A673 (cell line): ENCODE measurements around the gene CCDC9B. TPM values are rescaled to one million over a fixed set of nuclear protein-coding genes. Genes with fewer than 3 reads are reported as not detected.

Source experiments
- BruUV-seq: library from RNA; stranded (reverse); fragments of 400-500 nt; replicated peaks from 2 replicates; lab custom pipeline; 2021; lab: Mats Ljungman, UMichigan
- CTCF ChIA-PET: fragments of 300-600 bp; sonication (Branson Sonifier 250); formaldehyde crosslinking; loops from one replicate; lab custom pipeline; 2022; ENCODE audit warnings: antibody characterized with exemption; lab: Charles Lee
- POLR2A ChIA-PET: fragments of 300-600 bp; sonication (Branson Sonifier 250); formaldehyde crosslinking; loops from one replicate; lab custom pipeline; 2022; ENCODE audit warnings: antibody characterized with exemption; ENCODE audit not compliant: low non-redundant PET; lab: Charles Lee
- DNase-seq: peaks from one replicate; pipeline ENCODE4 v3.0.0-alpha.2; 2015; ENCODE audit warnings: low spot score
- H3K27ac ChIP-seq: fragments of 200-600 bp; sonication (generic); 2 replicates; pipeline ENCODE4 v1.5.1; 2016; ENCODE audit warnings: mixed run types, low read depth, mild to moderate bottlenecking, mixed read lengths, antibody characterized with exemption, low read length; ENCODE audit not compliant: poor library complexity, severe bottlenecking
- H3K27me3 ChIP-seq: fragments of 200-600 bp; sonication (generic); replicated peaks from 2 replicates; pipeline ENCODE4 v1.6.1; 2017; ENCODE audit warnings: mixed run types, low read depth, mild to moderate bottlenecking, mixed read lengths, antibody characterized with exemption, low read length; ENCODE audit not compliant: insufficient read depth, poor library complexity
- H3K36me3 ChIP-seq: fragments of 200-600 bp; sonication (generic); 2 replicates; pipeline ENCODE4 v1.6.1; 2016; ENCODE audit warnings: mixed run types, mild to moderate bottlenecking, mixed read lengths, antibody characterized with exemption, low read length; ENCODE audit not compliant: insufficient read depth, poor library complexity, severe bottlenecking
- H3K4me1 ChIP-seq: fragments of 200-600 bp; sonication (generic); 2 replicates; pipeline ENCODE4 v1.6.1; 2017; ENCODE audit warnings: mixed run types, mild to moderate bottlenecking, mixed read lengths, antibody characterized with exemption, low read length; ENCODE audit not compliant: insufficient read depth, poor library complexity, severe bottlenecking
- H3K4me3 ChIP-seq: fragments of 200-600 bp; sonication (generic); 2 replicates; pipeline ENCODE4 v1.5.1; 2016; ENCODE audit warnings: low read depth, mixed run types, mild to moderate bottlenecking, mixed read lengths, low read length; ENCODE audit not compliant: poor library complexity, severe bottlenecking
- H3K9me3 ChIP-seq: fragments of 200-600 bp; sonication (generic); 2 replicates; pipeline ENCODE4 v1.6.1; 2016; ENCODE audit warnings: mixed run types, low read depth, mild to moderate bottlenecking, mixed read lengths, antibody characterized with exemption, low read length; ENCODE audit not compliant: poor library complexity, severe bottlenecking
- EZH2 ChIP-seq: fragments of 200-600 bp; sonication (generic); IDR thresholded peaks from 2 replicates; pipeline ENCODE4 v1.6.1; 2017; ENCODE audit warnings: borderline replicate concordance, low read depth, mild to moderate bottlenecking, mixed read lengths, antibody characterized with exemption, low read length; ENCODE audit not compliant: poor library complexity, severe bottlenecking
- intact Hi-C: fragments of 100-400 bp; cut with micrococcal nuclease; formaldehyde crosslinking; loops from one replicate; pipeline ENCODE4 v1.10.0; 2022; ENCODE audit not compliant: unreplicated experiment
- total RNA-seq: library from RNA; stranded (reverse); gene quantifications from 2 replicates; pipeline ENCODE4 v1.2.3, GENCODE V29; 2021
- TF ChIP-seq, protein P1 (sequence below): fragments of 300-800, 200-600 bp; sonication (generic); conservative IDR thresholded peaks from 2 replicates; pipeline ENCODE4 v1.5.1; 2017; ENCODE audit warnings: low read depth, mild to moderate bottlenecking, antibody characterized with exemption, low read length, moderate library complexity, mixed read lengths

CCDC9B gene
- total RNA-seq, 1 experiment from 2014 or later, result 8.6 TPM

DNA sequence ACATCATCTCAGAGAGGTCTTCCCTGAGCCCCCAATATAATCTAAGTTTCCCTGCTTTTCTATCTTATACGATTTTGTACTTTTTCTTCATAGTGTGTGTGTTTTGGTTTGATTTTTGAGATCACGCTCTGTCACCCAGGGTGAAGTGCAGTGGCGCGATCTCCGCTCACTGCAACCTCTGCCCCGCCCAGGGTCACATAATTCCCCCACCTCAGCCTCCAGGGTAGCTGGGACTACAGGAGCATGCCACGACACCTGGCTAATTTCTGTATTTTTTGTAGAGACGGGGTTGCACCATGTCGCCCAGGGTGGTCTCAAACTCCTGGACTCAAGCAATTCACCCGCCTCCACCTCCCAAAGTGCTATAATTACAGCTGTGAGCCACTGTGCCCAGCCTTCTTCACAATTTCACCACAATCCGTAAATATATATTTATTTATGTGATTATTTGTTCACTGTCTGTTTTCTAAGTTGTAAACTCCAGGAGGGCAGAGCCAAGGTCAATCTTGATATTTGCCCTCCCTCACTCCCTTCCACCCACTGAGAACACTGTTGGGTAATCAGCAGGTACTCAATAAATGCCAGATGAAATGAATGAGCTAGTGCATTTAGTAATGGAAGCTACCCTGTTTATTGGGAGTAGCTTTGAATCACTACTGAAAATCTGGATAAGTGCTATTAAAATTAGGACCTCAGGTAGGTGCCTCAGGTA, 41.2 kb upstream of the CCDC9B start:
- no peak overlapping the region for H3K4me3 ChIP-seq
- H3K27me3 ChIP-seq, result no peaks in the 10 kb centered on the region
- H3K36me3 ChIP-seq, result peaks cover 27% of the 10 kb centered on the region
- no peak for DNase-seq
- TF ChIP-seq, protein P1, sequence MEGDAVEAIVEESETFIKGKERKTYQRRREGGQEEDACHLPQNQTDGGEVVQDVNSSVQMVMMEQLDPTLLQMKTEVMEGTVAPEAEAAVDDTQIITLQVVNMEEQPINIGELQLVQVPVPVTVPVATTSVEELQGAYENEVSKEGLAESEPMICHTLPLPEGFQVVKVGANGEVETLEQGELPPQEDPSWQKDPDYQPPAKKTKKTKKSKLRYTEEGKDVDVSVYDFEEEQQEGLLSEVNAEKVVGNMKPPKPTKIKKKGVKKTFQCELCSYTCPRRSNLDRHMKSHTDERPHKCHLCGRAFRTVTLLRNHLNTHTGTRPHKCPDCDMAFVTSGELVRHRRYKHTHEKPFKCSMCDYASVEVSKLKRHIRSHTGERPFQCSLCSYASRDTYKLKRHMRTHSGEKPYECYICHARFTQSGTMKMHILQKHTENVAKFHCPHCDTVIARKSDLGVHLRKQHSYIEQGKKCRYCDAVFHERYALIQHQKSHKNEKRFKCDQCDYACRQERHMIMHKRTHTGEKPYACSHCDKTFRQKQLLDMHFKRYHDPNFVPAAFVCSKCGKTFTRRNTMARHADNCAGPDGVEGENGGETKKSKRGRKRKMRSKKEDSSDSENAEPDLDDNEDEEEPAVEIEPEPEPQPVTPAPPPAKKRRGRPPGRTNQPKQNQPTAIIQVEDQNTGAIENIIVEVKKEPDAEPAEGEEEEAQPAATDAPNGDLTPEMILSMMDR, result no peak
- TF ChIP-seq EZH2, result no peak
- H3K27ac ChIP-seq, result no peak overlapping the region
- ChIA-PET POLR2A (interaction anchor here (0.6 kb wide), 1 partner anchor 199 kb away, joined by 3 read pairs; no protein-coding TSS in a partner anchor), CTCF (interaction anchor here (0.6 kb wide), 1 partner anchor 8 kb away, joined by 5 read pairs; no protein-coding TSS in a partner anchor)
- no peaks in the 10 kb centered on the region for H3K9me3 ChIP-seq
- intact Hi-C loops, result no loop called here
- peaks cover 12% of the 10 kb centered on the region for H3K4me1 ChIP-seq
- BruUV-seq, result no TSS peak

DNA sequence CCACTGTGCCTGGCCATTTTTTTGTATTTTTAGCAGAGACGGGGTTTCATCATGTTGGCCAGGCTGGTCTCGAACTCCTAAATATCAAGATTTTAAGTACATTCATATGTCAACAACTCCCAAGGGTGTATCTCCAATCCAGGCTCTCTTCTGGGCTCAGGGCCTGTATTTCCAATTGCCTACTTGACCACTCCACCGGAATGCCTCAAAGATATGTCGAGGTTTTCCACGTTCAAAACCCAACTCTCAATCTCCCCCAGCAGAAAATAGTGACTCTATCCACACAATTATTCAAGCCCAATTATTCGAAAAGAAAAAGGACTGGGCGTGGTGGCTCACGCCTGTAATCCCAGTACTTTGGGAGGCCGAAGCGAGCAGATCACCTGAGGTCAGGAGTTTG, 39.9 kb upstream of the CCDC9B start:
- POLR2A ChIA-PET, result no interaction called here
- TF ChIP-seq, protein P1, result no peak
- DNase-seq, result no peak
- peaks cover 14% of the 10 kb centered on the region for H3K36me3 ChIP-seq
- CTCF ChIA-PET, result no interaction called here
- no peak overlapping the region for H3K4me3 ChIP-seq
- peaks cover 12% of the 10 kb centered on the region for H3K4me1 ChIP-seq
- BruUV-seq, result no TSS peak
- H3K27me3 ChIP-seq, result no peaks in the 10 kb centered on the region
- intact Hi-C loops, result no loop called here
- H3K27ac ChIP-seq, result no peak overlapping the region
- no peaks in the 10 kb centered on the region for H3K9me3 ChIP-seq

DNA sequence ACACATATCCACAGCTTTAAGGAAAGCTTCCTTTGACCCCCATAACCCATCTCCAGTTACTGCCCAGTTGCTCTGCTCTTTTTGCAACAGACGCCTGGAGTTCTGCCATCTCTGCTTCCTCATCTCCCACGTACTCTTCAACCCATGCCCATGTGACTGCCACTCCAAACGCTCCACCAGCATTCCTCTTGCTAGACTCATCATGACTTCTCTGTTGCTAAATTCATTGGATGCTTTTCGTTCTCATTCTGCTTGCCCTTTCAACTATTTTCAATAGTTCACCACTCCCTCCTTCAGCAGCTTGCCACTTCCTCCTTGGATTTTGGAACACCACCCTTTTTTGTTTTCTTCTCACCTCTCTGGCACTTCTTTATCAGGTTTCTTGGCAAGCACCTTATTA, 39.1 kb upstream of the CCDC9B start:
- Histone ChIP-seq H3K4me1 (peaks cover 12% of the 10 kb centered on the region), H3K27me3 (no peaks in the 10 kb centered on the region), H3K4me3 (no peak overlapping the region), H3K27ac (no peak overlapping the region), H3K36me3 (peaks cover 6% of the 10 kb centered on the region), H3K9me3 (no peaks in the 10 kb centered on the region)
- no TSS peak for BruUV-seq
- ChIA-PET POLR2A (no interaction called here), CTCF (no interaction called here)
- DNase-seq, result no peak
- intact Hi-C loops, result no loop called here
- no peak for TF ChIP-seq EZH2
- TF ChIP-seq, protein P1, result no peak
